ENCODE measurements around the gene COL6A2. TPM values are rescaled to one million over a fixed set of nuclear protein-coding genes. Genes with fewer than 3 reads are reported as not detected.

Gene COL6A2
- total and polyA plus RNA-seq, 2 of the 13 experiments (the other 11 are each of a cell fraction or from before 2014, with no cell fraction given): 0.07 to 0.41 TPM

DNA sequence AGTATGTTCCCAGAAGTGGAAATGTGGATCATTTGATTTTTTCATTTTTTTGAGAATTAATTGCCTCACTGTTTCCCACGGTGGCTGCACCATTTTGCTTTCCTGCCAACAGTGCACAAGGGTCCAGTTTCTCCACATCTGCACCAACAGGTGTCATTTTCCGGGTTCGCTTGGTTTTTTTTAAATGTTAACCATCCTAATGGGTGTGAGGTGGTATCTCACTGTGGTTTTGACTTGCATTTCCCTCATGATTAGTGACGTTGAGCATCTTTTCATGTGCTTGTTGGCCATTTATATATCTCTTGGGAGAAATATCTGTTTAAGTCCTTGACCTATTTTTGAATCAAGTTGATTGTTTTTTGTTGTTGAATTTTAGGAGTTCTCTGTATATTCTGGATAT is 3.0 kb downstream of the COL6A2 start (continued):
- TF ChIP-seq, protein P1, sequence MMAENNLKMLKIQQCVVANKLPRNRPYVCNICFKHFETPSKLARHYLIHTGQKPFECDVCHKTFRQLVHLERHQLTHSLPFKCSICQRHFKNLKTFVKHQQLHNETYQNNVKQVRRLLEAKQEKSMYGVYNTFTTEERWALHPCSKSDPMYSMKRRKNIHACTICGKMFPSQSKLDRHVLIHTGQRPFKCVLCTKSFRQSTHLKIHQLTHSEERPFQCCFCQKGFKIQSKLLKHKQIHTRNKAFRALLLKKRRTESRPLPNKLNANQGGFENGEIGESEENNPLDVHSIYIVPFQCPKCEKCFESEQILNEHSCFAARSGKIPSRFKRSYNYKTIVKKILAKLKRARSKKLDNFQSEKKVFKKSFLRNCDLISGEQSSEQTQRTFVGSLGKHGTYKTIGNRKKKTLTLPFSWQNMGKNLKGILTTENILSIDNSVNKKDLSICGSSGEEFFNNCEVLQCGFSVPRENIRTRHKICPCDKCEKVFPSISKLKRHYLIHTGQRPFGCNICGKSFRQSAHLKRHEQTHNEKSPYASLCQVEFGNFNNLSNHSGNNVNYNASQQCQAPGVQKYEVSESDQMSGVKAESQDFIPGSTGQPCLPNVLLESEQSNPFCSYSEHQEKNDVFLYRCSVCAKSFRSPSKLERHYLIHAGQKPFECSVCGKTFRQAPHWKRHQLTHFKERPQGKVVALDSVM (CRISPR knock-in tag; IDR thresholded peaks at IDR 0.05): no peak
- no peak for TF ChIP-seq MED1 (CRISPR knock-in tag; IDR thresholded peaks at IDR 0.05)
- TF ChIP-seq, protein P2, sequence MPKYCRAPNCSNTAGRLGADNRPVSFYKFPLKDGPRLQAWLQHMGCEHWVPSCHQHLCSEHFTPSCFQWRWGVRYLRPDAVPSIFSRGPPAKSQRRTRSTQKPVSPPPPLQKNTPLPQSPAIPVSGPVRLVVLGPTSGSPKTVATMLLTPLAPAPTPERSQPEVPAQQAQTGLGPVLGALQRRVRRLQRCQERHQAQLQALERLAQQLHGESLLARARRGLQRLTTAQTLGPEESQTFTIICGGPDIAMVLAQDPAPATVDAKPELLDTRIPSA (CRISPR knock-in tag; IDR thresholded peaks at IDR 0.05; ENCODE audit: borderline replicate concordance): no peak
- TF ChIP-seq, protein P3, sequence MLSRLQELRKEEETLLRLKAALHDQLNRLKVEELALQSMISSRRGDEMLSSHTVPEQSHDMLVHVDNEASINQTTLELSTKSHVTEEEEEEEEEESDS (CRISPR knock-in tag; IDR thresholded peaks at IDR 0.05; ENCODE audit: borderline replicate concordance): no peak
- no peak for TF ChIP-seq EZH2 (conservative IDR thresholded peaks at IDR 0.05; ENCODE audit: low read depth, low read length)
- TF ChIP-seq, protein P4, sequence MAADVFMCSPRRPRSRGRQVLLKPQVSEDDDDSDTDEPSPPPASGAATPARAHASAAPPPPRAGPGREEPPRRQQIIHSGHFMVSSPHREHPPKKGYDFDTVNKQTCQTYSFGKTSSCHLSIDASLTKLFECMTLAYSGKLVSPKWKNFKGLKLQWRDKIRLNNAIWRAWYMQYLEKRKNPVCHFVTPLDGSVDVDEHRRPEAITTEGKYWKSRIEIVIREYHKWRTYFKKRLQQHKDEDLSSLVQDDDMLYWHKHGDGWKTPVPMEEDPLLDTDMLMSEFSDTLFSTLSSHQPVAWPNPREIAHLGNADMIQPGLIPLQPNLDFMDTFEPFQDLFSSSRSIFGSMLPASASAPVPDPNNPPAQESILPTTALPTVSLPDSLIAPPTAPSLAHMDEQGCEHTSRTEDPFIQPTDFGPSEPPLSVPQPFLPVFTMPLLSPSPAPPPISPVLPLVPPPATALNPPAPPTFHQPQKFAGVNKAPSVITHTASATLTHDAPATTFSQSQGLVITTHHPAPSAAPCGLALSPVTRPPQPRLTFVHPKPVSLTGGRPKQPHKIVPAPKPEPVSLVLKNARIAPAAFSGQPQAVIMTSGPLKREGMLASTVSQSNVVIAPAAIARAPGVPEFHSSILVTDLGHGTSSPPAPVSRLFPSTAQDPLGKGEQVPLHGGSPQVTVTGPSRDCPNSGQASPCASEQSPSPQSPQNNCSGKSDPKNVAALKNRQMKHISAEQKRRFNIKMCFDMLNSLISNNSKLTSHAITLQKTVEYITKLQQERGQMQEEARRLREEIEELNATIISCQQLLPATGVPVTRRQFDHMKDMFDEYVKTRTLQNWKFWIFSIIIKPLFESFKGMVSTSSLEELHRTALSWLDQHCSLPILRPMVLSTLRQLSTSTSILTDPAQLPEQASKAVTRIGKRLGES (CRISPR knock-in tag; IDR thresholded peaks at IDR 0.05; ENCODE audit: borderline replicate concordance): no peak
- TF ChIP-seq, protein P5, sequence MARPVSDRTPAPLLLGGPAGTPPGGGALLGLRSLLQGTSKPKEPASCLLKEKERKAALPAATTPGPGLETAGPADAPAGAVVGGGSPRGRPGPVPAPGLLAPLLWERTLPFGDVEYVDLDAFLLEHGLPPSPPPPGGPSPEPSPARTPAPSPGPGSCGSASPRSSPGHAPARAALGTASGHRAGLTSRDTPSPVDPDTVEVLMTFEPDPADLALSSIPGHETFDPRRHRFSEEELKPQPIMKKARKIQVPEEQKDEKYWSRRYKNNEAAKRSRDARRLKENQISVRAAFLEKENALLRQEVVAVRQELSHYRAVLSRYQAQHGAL (CRISPR knock-in tag; IDR thresholded peaks at IDR 0.05; ENCODE audit: not compliant biosample characterization): no peak
- TF ChIP-seq ONECUT2 (CRISPR knock-in tag; IDR thresholded peaks at IDR 0.05): no peak
- TF ChIP-seq, protein P6, sequence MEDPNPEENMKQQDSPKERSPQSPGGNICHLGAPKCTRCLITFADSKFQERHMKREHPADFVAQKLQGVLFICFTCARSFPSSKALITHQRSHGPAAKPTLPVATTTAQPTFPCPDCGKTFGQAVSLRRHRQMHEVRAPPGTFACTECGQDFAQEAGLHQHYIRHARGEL (CRISPR knock-in tag; IDR thresholded peaks at IDR 0.05): no peak
- TF ChIP-seq DNMT1 (CRISPR knock-in tag; IDR thresholded peaks at IDR 0.05): no peak
